Measurements from ENCODE around the gene BDP1. TPM values are rescaled to one million over a fixed set of nuclear protein-coding genes. Genes with fewer than 3 reads are reported as not detected.
"Not testable (repeated sequence)": the region's sequence is repeated elsewhere in the genome, so short reads cannot be mapped to it uniquely, and the experiment has no call there.

Gene BDP1
- total RNA-seq, 2 donors from 2014 or later = 37.8 to 38.7 TPM

- DNase-seq; H3K27ac Mint-ChIP-seq; H3K4me1 Mint-ChIP-seq; ATAC-seq; H3K4me3 Mint-ChIP-seq; H3K9me3 ChIP-seq (ENCODE audit: control insufficient read depth, low read length, poor library complexity, severe bottlenecking); H3K36me3 Mint-ChIP-seq (ENCODE audit: low read depth): not testable (repeated sequence)
- peaks cover 20% of the 10 kb centered on the region for H3K27me3 Mint-ChIP-seq
Observed at GRCh38 chr5:71445015-71445414, 10.4 kb upstream of the BDP1 start.

GRCh38 chr5:71445523-71446152 lies 9.8 kb upstream of the BDP1 start:
- not testable (repeated sequence) for H3K4me1 Mint-ChIP-seq; H3K9me3 ChIP-seq (ENCODE audit: control insufficient read depth, low read length, poor library complexity, severe bottlenecking); H3K36me3 Mint-ChIP-seq (ENCODE audit: low read depth); ATAC-seq; H3K27ac Mint-ChIP-seq; DNase-seq
- H3K27me3 Mint-ChIP-seq = peaks cover 20% of the 10 kb centered on the region
- peak overlapping the region; percentile 50 for H3K4me3 Mint-ChIP-seq

- peaks cover 18% of the 10 kb centered on the region for H3K27me3 Mint-ChIP-seq
- peak overlapping the region; percentile 12 for H3K4me3 Mint-ChIP-seq
- not testable (repeated sequence) for H3K27ac Mint-ChIP-seq; H3K4me1 Mint-ChIP-seq; H3K36me3 Mint-ChIP-seq (ENCODE audit: low read depth); H3K9me3 ChIP-seq (ENCODE audit: control insufficient read depth, low read length, poor library complexity, severe bottlenecking); DNase-seq
- ATAC-seq = peak; percentile 22
Observed at GRCh38 chr5:71446540-71447216, 8.8 kb upstream of the BDP1 start.

GRCh38 chr5:71447218-71447808 lies 8.1 kb upstream of the BDP1 start:
- H3K9me3 ChIP-seq (ENCODE audit: control insufficient read depth, low read length, poor library complexity, severe bottlenecking); H3K4me1 Mint-ChIP-seq; H3K36me3 Mint-ChIP-seq (ENCODE audit: low read depth); H3K4me3 Mint-ChIP-seq; H3K27ac Mint-ChIP-seq: not testable (repeated sequence)
- DNase-seq (peak in 2 of 3 donors; percentile 20 to 22), ATAC-seq (peak; percentile 96)
- peaks cover 23% of the 10 kb centered on the region for H3K27me3 Mint-ChIP-seq

GRCh38 chr5:71452876-71453275 lies 2.6 kb upstream of the BDP1 start:
- H3K27me3 Mint-ChIP-seq = peaks cover 24% of the 10 kb centered on the region
- DNase-seq = no peak
- H3K4me1 Mint-ChIP-seq = peaks cover 18% of the 10 kb centered on the region
- H3K9me3 ChIP-seq (ENCODE audit: control insufficient read depth, low read length, poor library complexity, severe bottlenecking) = no peaks in the 10 kb centered on the region
- no peak overlapping the region for H3K27ac Mint-ChIP-seq
- no peak for ATAC-seq
- no peak overlapping the region for H3K4me3 Mint-ChIP-seq
- peaks cover 2% of the 10 kb centered on the region for H3K36me3 Mint-ChIP-seq (ENCODE audit: low read depth)

- peaks cover 5% of the 10 kb centered on the region for H3K36me3 Mint-ChIP-seq (ENCODE audit: low read depth)
- peak overlapping the region; percentile 98 for H3K4me3 Mint-ChIP-seq
- H3K27ac Mint-ChIP-seq = peak overlapping the region; percentile 97
- H3K9me3 ChIP-seq (ENCODE audit: control insufficient read depth, low read length, poor library complexity, severe bottlenecking) = no peaks in the 10 kb centered on the region
- ATAC-seq (no peak), DNase-seq (no peak)
- peaks cover 22% of the 10 kb centered on the region for H3K4me1 Mint-ChIP-seq
- H3K27me3 Mint-ChIP-seq = peaks cover 24% of the 10 kb centered on the region
Observed at GRCh38 chr5:71454913-71455312, 538 bp upstream of the BDP1 start.

GRCh38 chr5:71456362-71456743 lies 902 bp downstream of the BDP1 start:
- peaks cover 17% of the 10 kb centered on the region for H3K27me3 Mint-ChIP-seq
- peak overlapping the region; percentile 97 for H3K27ac Mint-ChIP-seq
- no peaks in the 10 kb centered on the region for H3K9me3 ChIP-seq (ENCODE audit: control insufficient read depth, low read length, poor library complexity, severe bottlenecking)
- DNase-seq (no peak), ATAC-seq (no peak)
- peaks cover 5% of the 10 kb centered on the region for H3K36me3 Mint-ChIP-seq (ENCODE audit: low read depth)
- H3K4me3 Mint-ChIP-seq = peak overlapping the region; percentile 98
- peaks cover 22% of the 10 kb centered on the region for H3K4me1 Mint-ChIP-seq

GRCh38 chr5:71457106-71457505 lies 1.7 kb downstream of the BDP1 start:
- H3K9me3 ChIP-seq (ENCODE audit: control insufficient read depth, low read length, poor library complexity, severe bottlenecking) = no peaks in the 10 kb centered on the region
- Mint-ChIP-seq H3K27ac (no peak overlapping the region), H3K36me3 (ENCODE audit: low read depth) (peaks cover 5% of the 10 kb centered on the region), H3K27me3 (peaks cover 13% of the 10 kb centered on the region), H3K4me3 (peak overlapping the region; percentile 98), H3K4me1 (peaks cover 22% of the 10 kb centered on the region)
- ATAC-seq (no peak), DNase-seq (no peak)

GRCh38 chr5:71460693-71461092 lies 5.2 kb downstream of the BDP1 start:
- no peak for DNase-seq
- Mint-ChIP-seq H3K36me3 (ENCODE audit: low read depth) (peaks cover 3% of the 10 kb centered on the region), H3K4me3 (no peak overlapping the region), H3K27me3 (no peaks in the 10 kb centered on the region), H3K4me1 (peaks cover 17% of the 10 kb centered on the region), H3K27ac (no peak overlapping the region)
- no peak for ATAC-seq
- H3K9me3 ChIP-seq (ENCODE audit: control insufficient read depth, low read length, poor library complexity, severe bottlenecking) = no peaks in the 10 kb centered on the region

- Mint-ChIP-seq H3K27ac (no peak overlapping the region), H3K27me3 (no peaks in the 10 kb centered on the region), H3K4me1 (peaks cover 13% of the 10 kb centered on the region), H3K36me3 (ENCODE audit: low read depth) (peaks cover 5% of the 10 kb centered on the region), H3K4me3 (no peak overlapping the region)
- DNase-seq = no peak
- no peak for ATAC-seq
- no peaks in the 10 kb centered on the region for H3K9me3 ChIP-seq (ENCODE audit: control insufficient read depth, low read length, poor library complexity, severe bottlenecking)
Observed at GRCh38 chr5:71461360-71461759, 5.9 kb downstream of the BDP1 start.

GRCh38 chr5:71471193-71471592 lies 15.7 kb downstream of the BDP1 start:
- DNase-seq = no peak
- no peak for ATAC-seq
- no peak overlapping the region for H3K27ac Mint-ChIP-seq
- H3K4me3 Mint-ChIP-seq = no peak overlapping the region
- H3K4me1 Mint-ChIP-seq = peaks cover 3% of the 10 kb centered on the region
- no peaks in the 10 kb centered on the region for H3K36me3 Mint-ChIP-seq (ENCODE audit: low read depth)
- no peaks in the 10 kb centered on the region for H3K9me3 ChIP-seq (ENCODE audit: control insufficient read depth, low read length, poor library complexity, severe bottlenecking)
- H3K27me3 Mint-ChIP-seq = no peaks in the 10 kb centered on the region

GRCh38 chr5:71475788-71476384 lies 20.4 kb downstream of the BDP1 start:
- Mint-ChIP-seq H3K4me3 (no peak overlapping the region), H3K36me3 (ENCODE audit: low read depth) (peaks cover 2% of the 10 kb centered on the region), H3K4me1 (peaks cover 3% of the 10 kb centered on the region), H3K27me3 (no peaks in the 10 kb centered on the region), H3K27ac (no peak overlapping the region)
- DNase-seq = no peak
- ATAC-seq = peak; percentile 53
- no peaks in the 10 kb centered on the region for H3K9me3 ChIP-seq (ENCODE audit: control insufficient read depth, low read length, poor library complexity, severe bottlenecking)

GRCh38 chr5:71481441-71481840 lies 26.0 kb downstream of the BDP1 start:
- no peak for DNase-seq
- H3K9me3 ChIP-seq (ENCODE audit: control insufficient read depth, low read length, poor library complexity, severe bottlenecking) = no peaks in the 10 kb centered on the region
- no peak for ATAC-seq
- no peaks in the 10 kb centered on the region for H3K27me3 Mint-ChIP-seq
- H3K27ac Mint-ChIP-seq = no peak overlapping the region
- peaks cover 18% of the 10 kb centered on the region for H3K4me1 Mint-ChIP-seq
- H3K4me3 Mint-ChIP-seq = no peak overlapping the region
- peaks cover 7% of the 10 kb centered on the region for H3K36me3 Mint-ChIP-seq (ENCODE audit: low read depth)
